Keratinocyte (primary cell): ENCODE measurements around the gene VWDE. TPM values are rescaled to one million over a fixed set of nuclear protein-coding genes. Genes with fewer than 3 reads are reported as not detected.

ENCODE experiments used
- DNase-seq: peaks from one replicate; pipeline ENCODE4 v3.0.0-alpha.2; 2011; ENCODE audit warnings: low read depth, missing footprints, low spot score
- FAIRE-seq: peaks from 2 replicates; lab custom pipeline; 2011; peaks lifted over from hg19 to GRCh38; lab: Jason Lieb, UNC
- H2AFZ ChIP-seq: 2 replicates; pipeline ENCODE4 v1.6.0; 2012; ENCODE audit warnings: low read length, control low read depth, inconsistent platforms; ENCODE audit not compliant: control insufficient read depth
- H3K27ac ChIP-seq: 2 replicates; pipeline ENCODE4 v1.5.1; 2011; ENCODE audit warnings: low read length; ENCODE audit not compliant: control insufficient read depth, insufficient read depth
- H3K27me3 ChIP-seq: 3 replicates; pipeline ENCODE4 v1.6.0; 2011; ENCODE audit warnings: low read length; ENCODE audit not compliant: control insufficient read depth, insufficient read depth; ENCODE audit errors: extremely low read depth
- H3K36me3 ChIP-seq, 2 experiments: 2 replicates in 1 of 2; 3 replicates in 1 of 2; pipeline ENCODE4 v1.5.1; 2011; ENCODE audit warnings: low read length in 2 of 2, mild to moderate bottlenecking in 1 of 2; ENCODE audit not compliant: control insufficient read depth in 2 of 2, insufficient read depth in 2 of 2; ENCODE audit errors: extremely low read depth in 1 of 2
- H3K4me1 ChIP-seq: 3 replicates; pipeline ENCODE4 v1.5.1; 2011; ENCODE audit warnings: low read length; ENCODE audit not compliant: control insufficient read depth, insufficient read depth; ENCODE audit errors: extremely low read depth
- H3K4me2 ChIP-seq: 3 replicates; pipeline ENCODE4 v1.6.0; 2011; ENCODE audit warnings: low read depth, low read length; ENCODE audit not compliant: control insufficient read depth, insufficient read depth; ENCODE audit errors: extremely low read depth
- H3K4me3 ChIP-seq, 3 experiments: fragments of 200-600 bp in 1 of 3; sonication (generic) in 1 of 3; 2 replicates in 2 of 3; 3 replicates in 1 of 3; pipeline ENCODE4 v1.5.1; 2011 to 2016; ENCODE audit warnings: low read length in 3 of 3, mild to moderate bottlenecking in 3 of 3, control low read depth in 2 of 3, inconsistent platforms in 1 of 3, low read depth in 1 of 3, mixed read lengths in 1 of 3, mixed run types in 1 of 3, moderate library complexity in 1 of 3; ENCODE audit not compliant: control insufficient read depth in 2 of 3, insufficient read depth in 2 of 3; ENCODE audit errors: extremely low read depth in 1 of 3
- H3K79me2 ChIP-seq: 2 replicates; pipeline ENCODE4 v1.6.0; 2012; ENCODE audit warnings: low read length; ENCODE audit not compliant: control insufficient read depth, insufficient read depth
- H3K9ac ChIP-seq: 3 replicates; pipeline ENCODE4 v1.6.0; 2011; ENCODE audit warnings: low read length; ENCODE audit not compliant: control insufficient read depth, insufficient read depth; ENCODE audit errors: extremely low read depth
- H3K9me1 ChIP-seq: 3 replicates; pipeline ENCODE4 v1.6.0; 2011; ENCODE audit warnings: low read length; ENCODE audit not compliant: control insufficient read depth, insufficient read depth; ENCODE audit errors: extremely low read depth
- H3K9me3 ChIP-seq: 2 replicates; pipeline ENCODE4 v1.5.1; 2012; ENCODE audit warnings: low read depth, low read length; ENCODE audit not compliant: control insufficient read depth
- H4K20me1 ChIP-seq: 3 replicates; pipeline ENCODE4 v1.6.0; 2011; ENCODE audit warnings: low read length; ENCODE audit not compliant: control insufficient read depth, insufficient read depth; ENCODE audit errors: extremely low read depth
- EZH2 ChIP-seq: IDR thresholded peaks from one replicate; pipeline ENCODE4 v1.6.1; 2012; ENCODE audit warnings: inconsistent platforms, mild to moderate bottlenecking, low read length, moderate library complexity
- dilution Hi-C: fragments of 300-500 bp; cut with MboI; formaldehyde crosslinking; loops from one replicate; pipeline ENCODE4 v1.7.0; 2020; ENCODE audit warnings: low sequenced_read_pairs; ENCODE audit not compliant: extremely low pct_ligation_motif_present
- polyA plus RNA-seq, 5 experiments: library from polyadenylated mRNA; depleted of rRNA in 3 of 5; stranded (reverse) in 3 of 5; stranded (forward) in 1 of 5; unstranded in 1 of 5; fragments of >200 nt; gene quantifications; 1 replicate in 1 of 5; 2 replicates in 3 of 5; 3 replicates in 1 of 5; pipeline versions ENCODE4 v1.2.1 to v1.2.3, GENCODE V29; 2011 to 2012; ENCODE audit warnings: missing spikeins in 2 of 5, low read depth in 1 of 5, low replicate concordance in 1 of 5
- TF ChIP-seq, protein P1 (sequence below), 3 experiments: IDR thresholded peaks in 1 of 3; conservative IDR thresholded peaks in 1 of 3; optimal IDR thresholded peaks in 1 of 3; 2 replicates in 2 of 3; 3 replicates in 1 of 3; pipeline versions ENCODE3 to v1.5.1; 2011; ENCODE audit warnings: low read length in 3 of 3, mild to moderate bottlenecking in 3 of 3, moderate library complexity in 2 of 3, control low read depth in 1 of 3, inconsistent platforms in 1 of 3; ENCODE audit not compliant: insufficient read depth in 2 of 3; ENCODE audit errors: extremely low read depth in 1 of 3

VWDE gene
- polyA plus RNA-seq, 1 donor (not counting 4 experiments of a cell fraction or from before 2014, with no cell fraction given) = 0.01 TPM

DNA sequence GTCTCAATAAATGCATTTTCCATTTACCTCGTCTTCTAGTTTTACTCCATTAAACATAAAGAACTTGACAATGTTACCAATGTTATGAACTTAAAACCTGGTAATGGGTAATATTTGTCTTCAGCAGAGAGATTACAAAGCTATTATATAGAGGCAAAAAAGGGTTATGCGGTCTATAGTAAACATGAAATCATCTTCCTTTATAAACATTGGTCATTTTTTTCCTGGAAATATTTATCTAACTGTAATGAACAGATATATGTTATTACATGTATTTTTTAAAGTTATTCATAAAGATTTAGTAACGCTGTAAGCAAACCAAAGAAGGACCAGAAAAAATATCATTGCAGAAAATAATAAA, 1.3 kb downstream of the VWDE start:
- Histone ChIP-seq H3K36me3 (no peaks in the 10 kb centered on the region), H3K27ac (no peak overlapping the region), H3K9me1 (no peaks in the 10 kb centered on the region), H3K4me2 (no peak overlapping the region), H3K9ac (no peak overlapping the region), H3K9me3 (no peaks in the 10 kb centered on the region), H4K20me1 (no peaks in the 10 kb centered on the region), H3K4me1 (peaks cover 6% of the 10 kb centered on the region), H2AFZ (no peak overlapping the region), H3K27me3 (peaks cover 16% of the 10 kb centered on the region), H3K4me3 (no peak overlapping the region), H3K79me2 (no peaks in the 10 kb centered on the region)
- no peak for TF ChIP-seq EZH2
- TF ChIP-seq, protein P1, sequence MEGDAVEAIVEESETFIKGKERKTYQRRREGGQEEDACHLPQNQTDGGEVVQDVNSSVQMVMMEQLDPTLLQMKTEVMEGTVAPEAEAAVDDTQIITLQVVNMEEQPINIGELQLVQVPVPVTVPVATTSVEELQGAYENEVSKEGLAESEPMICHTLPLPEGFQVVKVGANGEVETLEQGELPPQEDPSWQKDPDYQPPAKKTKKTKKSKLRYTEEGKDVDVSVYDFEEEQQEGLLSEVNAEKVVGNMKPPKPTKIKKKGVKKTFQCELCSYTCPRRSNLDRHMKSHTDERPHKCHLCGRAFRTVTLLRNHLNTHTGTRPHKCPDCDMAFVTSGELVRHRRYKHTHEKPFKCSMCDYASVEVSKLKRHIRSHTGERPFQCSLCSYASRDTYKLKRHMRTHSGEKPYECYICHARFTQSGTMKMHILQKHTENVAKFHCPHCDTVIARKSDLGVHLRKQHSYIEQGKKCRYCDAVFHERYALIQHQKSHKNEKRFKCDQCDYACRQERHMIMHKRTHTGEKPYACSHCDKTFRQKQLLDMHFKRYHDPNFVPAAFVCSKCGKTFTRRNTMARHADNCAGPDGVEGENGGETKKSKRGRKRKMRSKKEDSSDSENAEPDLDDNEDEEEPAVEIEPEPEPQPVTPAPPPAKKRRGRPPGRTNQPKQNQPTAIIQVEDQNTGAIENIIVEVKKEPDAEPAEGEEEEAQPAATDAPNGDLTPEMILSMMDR (optimal IDR thresholded peaks at IDR 0.05 in 1 of 3, IDR thresholded peaks at IDR 0.05 in 1 of 3, conservative IDR thresholded peaks at IDR 0.05 in 1 of 3; ENCODE audit: extremely low read depth in 1 of 3, insufficient read depth in 2 of 3, low read length in 3 of 3) = no peak
- FAIRE-seq (no peak), DNase-seq (no peak)
- dilution Hi-C loops = no loop called here

DNA sequence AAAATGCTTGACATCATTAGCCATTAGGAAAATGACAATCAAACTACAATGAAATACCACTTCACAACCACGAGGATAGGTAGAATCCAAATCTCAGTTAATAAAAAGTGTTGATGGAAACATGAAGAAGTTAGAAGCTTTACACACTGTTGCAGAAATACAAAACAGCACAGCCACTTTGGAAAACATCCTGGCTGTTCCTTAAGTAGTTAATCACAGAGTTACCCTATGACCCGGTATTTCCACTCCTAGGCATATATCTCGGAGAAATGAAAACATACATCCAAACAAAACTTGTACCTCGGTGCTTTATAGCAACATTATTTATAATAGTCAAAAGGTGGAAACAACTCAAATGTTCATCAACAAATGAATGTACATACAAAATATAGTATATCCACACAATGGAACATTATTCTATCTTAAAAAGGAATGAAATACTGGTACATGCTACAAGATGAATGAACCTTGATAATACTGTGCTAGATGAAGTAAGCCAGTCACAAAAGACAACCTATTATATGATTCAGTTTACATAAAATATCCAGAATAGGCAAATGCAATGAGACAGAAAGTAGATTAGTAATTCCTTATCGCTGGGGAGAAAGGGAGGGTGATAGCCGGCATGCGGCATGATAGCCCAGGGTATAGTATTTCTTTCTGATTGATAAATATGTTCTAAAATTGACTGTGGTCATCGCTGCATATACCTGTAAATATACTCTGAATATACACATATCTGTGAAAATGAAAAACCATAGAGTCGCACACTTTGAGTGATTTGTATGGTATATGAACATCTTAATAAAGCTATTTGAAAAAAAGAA, 1.9 kb downstream of the VWDE start:
- no peaks in the 10 kb centered on the region for H3K9me1 ChIP-seq
- no peaks in the 10 kb centered on the region for H4K20me1 ChIP-seq
- no peak overlapping the region for H3K9ac ChIP-seq
- H3K9me3 ChIP-seq = no peaks in the 10 kb centered on the region
- dilution Hi-C loops = no loop called here
- no peaks in the 10 kb centered on the region for H3K79me2 ChIP-seq
- DNase-seq = no peak
- peaks cover 16% of the 10 kb centered on the region for H3K27me3 ChIP-seq
- no peak for FAIRE-seq
- no peak overlapping the region for H3K4me2 ChIP-seq
- H3K4me1 ChIP-seq = peaks cover 6% of the 10 kb centered on the region
- no peak overlapping the region for H3K4me3 ChIP-seq
- TF ChIP-seq EZH2 = no peak
- TF ChIP-seq, protein P1 (optimal IDR thresholded peaks at IDR 0.05 in 1 of 3, IDR thresholded peaks at IDR 0.05 in 1 of 3, conservative IDR thresholded peaks at IDR 0.05 in 1 of 3; ENCODE audit: extremely low read depth in 1 of 3, insufficient read depth in 2 of 3, low read length in 3 of 3) = no peak
- H3K27ac ChIP-seq = no peak overlapping the region
- no peaks in the 10 kb centered on the region for H3K36me3 ChIP-seq
- H2AFZ ChIP-seq = no peak overlapping the region
